Measurements from ENCODE around the gene CDC23. TPM values are rescaled to one million over a fixed set of nuclear protein-coding genes. Genes with fewer than 3 reads are reported as not detected.
A peak's percentile ranks its signal among the peaks of the same experiment; 100 is the strongest.

Gene CDC23
- total and polyA plus RNA-seq, 2 of the 8 experiments (the other 6 are each of a cell fraction or from before 2014, with no cell fraction given), result 32.6 to 45.7 TPM

DNA sequence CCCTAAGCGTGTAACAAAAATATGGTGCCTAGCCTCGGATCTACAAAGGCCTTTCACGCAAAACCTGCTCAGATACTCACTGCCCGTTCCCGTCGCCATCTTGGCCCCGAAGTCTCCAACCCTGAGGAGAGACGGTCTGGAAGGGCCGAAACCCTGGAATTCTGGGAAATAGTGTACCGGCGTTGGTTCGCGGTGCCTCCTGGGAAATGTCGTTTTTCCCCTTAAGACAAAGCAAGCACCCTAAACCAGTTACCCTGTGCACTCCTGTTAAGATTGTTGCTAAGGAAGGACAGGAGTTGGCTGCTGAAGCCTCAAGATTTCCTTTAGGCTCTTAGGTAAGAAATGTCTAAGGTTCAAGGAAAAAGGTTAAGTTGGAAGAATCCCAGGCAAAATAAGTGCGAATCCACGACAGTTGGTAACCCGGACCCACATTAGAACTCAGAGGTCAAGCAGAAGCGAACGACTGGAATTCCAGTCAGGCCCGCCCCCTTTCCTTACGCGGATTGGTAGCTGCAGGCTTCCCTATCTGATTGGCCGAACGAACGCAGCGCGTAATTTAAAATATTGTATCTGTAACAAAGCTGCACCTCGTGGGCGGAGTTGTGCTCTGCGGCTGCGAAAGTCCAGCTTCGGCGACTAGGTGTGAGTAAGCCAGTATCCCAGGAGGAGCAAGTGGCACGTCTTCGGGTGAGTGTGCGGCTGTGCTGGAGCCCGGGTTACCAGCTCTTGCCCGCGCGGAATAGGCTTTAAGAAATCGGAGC lies 34.4 kb downstream of the CDC23 start, which contains the start of the genes BRD8 and KIF20A (continued):
- TF ChIP-seq TAF1 (IDR thresholded peaks at IDR 0.05; ENCODE audit: low read depth, low read length), result peak; percentile 87
- TF ChIP-seq POLR2AphosphoS5 (IDR thresholded peaks at IDR 0.05; ENCODE audit: low read depth, low read length), result peak; percentile 97
- TF ChIP-seq SAP30 (IDR thresholded peaks at IDR 0.05; ENCODE audit: insufficient read depth, insufficient replicate concordance, low read length), result peak; percentile 93
- TF ChIP-seq EP300 (IDR thresholded peaks at IDR 0.05; ENCODE audit: borderline replicate concordance in 1 of 2, low read depth in 2 of 2, low read length in 2 of 2), result no peak
- TF ChIP-seq NANOG (IDR thresholded peaks at IDR 0.05; ENCODE audit: insufficient read depth, low read depth, low read length, poor library complexity, severe bottlenecking), result no peak
- no peak for TF ChIP-seq TCF12 (IDR thresholded peaks at IDR 0.05; ENCODE audit: low read depth, low read length)
- TF ChIP-seq SP1 (IDR thresholded peaks at IDR 0.05; ENCODE audit: low read depth, low read length), result peak; percentile 86
- TF ChIP-seq KDM4A (IDR thresholded peaks at IDR 0.05; ENCODE audit: low read depth, low read length, severe bottlenecking), result peak; percentile 54
- no peak for TF ChIP-seq NRF1 (IDR thresholded peaks at IDR 0.05; ENCODE audit: low read depth, low read length)
- no peak for TF ChIP-seq JUN (IDR thresholded peaks at IDR 0.05; ENCODE audit: low read depth, low read length)
- TF ChIP-seq, protein P1, sequence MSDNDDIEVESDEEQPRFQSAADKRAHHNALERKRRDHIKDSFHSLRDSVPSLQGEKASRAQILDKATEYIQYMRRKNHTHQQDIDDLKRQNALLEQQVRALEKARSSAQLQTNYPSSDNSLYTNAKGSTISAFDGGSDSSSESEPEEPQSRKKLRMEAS (IDR thresholded peaks at IDR 0.05), result peak; percentile 97
- no peak for TF ChIP-seq ZNF274 (IDR thresholded peaks at IDR 0.05; ENCODE audit: borderline replicate concordance, extremely low read depth, low read length)
- peak; percentile 38 for TF ChIP-seq PHF8 (conservative IDR thresholded peaks at IDR 0.05; ENCODE audit: low read depth, low read length)
- TF ChIP-seq, protein P2, sequence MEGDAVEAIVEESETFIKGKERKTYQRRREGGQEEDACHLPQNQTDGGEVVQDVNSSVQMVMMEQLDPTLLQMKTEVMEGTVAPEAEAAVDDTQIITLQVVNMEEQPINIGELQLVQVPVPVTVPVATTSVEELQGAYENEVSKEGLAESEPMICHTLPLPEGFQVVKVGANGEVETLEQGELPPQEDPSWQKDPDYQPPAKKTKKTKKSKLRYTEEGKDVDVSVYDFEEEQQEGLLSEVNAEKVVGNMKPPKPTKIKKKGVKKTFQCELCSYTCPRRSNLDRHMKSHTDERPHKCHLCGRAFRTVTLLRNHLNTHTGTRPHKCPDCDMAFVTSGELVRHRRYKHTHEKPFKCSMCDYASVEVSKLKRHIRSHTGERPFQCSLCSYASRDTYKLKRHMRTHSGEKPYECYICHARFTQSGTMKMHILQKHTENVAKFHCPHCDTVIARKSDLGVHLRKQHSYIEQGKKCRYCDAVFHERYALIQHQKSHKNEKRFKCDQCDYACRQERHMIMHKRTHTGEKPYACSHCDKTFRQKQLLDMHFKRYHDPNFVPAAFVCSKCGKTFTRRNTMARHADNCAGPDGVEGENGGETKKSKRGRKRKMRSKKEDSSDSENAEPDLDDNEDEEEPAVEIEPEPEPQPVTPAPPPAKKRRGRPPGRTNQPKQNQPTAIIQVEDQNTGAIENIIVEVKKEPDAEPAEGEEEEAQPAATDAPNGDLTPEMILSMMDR (IDR thresholded peaks at IDR 0.05; ENCODE audit: control extremely low read depth in 1 of 3, insufficient read depth in 1 of 3, low read depth in 1 of 3, low read length in 3 of 3), result no peak
- TF ChIP-seq SUZ12 (IDR thresholded peaks at IDR 0.05; ENCODE audit: low read length), result no peak
- TF ChIP-seq, protein P3, sequence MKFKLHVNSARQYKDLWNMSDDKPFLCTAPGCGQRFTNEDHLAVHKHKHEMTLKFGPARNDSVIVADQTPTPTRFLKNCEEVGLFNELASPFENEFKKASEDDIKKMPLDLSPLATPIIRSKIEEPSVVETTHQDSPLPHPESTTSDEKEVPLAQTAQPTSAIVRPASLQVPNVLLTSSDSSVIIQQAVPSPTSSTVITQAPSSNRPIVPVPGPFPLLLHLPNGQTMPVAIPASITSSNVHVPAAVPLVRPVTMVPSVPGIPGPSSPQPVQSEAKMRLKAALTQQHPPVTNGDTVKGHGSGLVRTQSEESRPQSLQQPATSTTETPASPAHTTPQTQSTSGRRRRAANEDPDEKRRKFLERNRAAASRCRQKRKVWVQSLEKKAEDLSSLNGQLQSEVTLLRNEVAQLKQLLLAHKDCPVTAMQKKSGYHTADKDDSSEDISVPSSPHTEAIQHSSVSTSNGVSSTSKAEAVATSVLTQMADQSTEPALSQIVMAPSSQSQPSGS (IDR thresholded peaks at IDR 0.05; ENCODE audit: low read length), result peak; percentile 40
- TF ChIP-seq GABPA (IDR thresholded peaks at IDR 0.05; ENCODE audit: borderline replicate concordance, insufficient read depth, low read length), result no peak
- TF ChIP-seq POU5F1 (IDR thresholded peaks at IDR 0.05; ENCODE audit: low read depth, low read length), result no peak
- peak; percentile 83 for TF ChIP-seq TBP (IDR thresholded peaks at IDR 0.05; ENCODE audit: low read depth, low read length)
- no peak for TF ChIP-seq SIRT6 (IDR thresholded peaks at IDR 0.05; ENCODE audit: low read length)
